A549 (cell line): ENCODE results near the gene IRF5. TPM values are rescaled to one million over a fixed set of nuclear protein-coding genes. Genes with fewer than 3 reads are reported as not detected.

Experiments
- ATAC-seq, 2 experiments: fragments of 200-7000 bp in 1 of 2; fragments of >200 bp in 1 of 2; cut with Nextera tagmentation in 1 of 2; cut with Tn5 transposase in 1 of 2; 3 replicates each; pipeline versions ENCODE4 v1.8.0 to v1.9.1; 2018 to 2020; ENCODE audit warnings: mild to moderate bottlenecking in 1 of 2, moderate library complexity in 1 of 2
- CTCF ChIA-PET: fragments of 300-600 bp; sonication (Branson Sonifier 250); formaldehyde crosslinking; extraction: SDS; loops from one replicate; lab custom pipeline; 2021; ENCODE audit warnings: antibody characterized with exemption, inconsistent platforms; lab: Yijun Ruan, JAX
- POLR2A ChIA-PET: fragments of 350-600 bp; formaldehyde crosslinking; extraction: SDS; loops from one replicate; lab custom pipeline; 2021; ENCODE audit warnings: antibody characterized with exemption, inconsistent platforms; lab: Yijun Ruan, JAX
- DNase-seq, 2 experiments: peaks; one replicate each; pipeline versions ENCODE4 v3.0.0 to v3.0.0-alpha.2; 2011 to 2016; ENCODE audit warnings: low read depth in 1 of 2, low spot score in 1 of 2
- FAIRE-seq: peaks from 2 replicates; lab custom pipeline; 2011; peaks lifted over from hg19 to GRCh38; lab: Jason Lieb, UNC
- H3K27ac ChIP-seq, 2 experiments: fragments of >200 bp; sonication (Bioruptor Twin); formaldehyde crosslinking; 3 replicates each; pipeline ENCODE4 v1.5.1; 2016 to 2017
- H3K4me1 ChIP-seq: fragments of >200 bp; sonication (Bioruptor Twin); formaldehyde crosslinking; 3 replicates; pipeline ENCODE4 v1.6.1; 2016
- H3K4me2 ChIP-seq: fragments of >200 bp; sonication (Bioruptor Twin); formaldehyde crosslinking; 3 replicates; pipeline ENCODE4 v1.6.1; 2016
- H3K4me3 ChIP-seq: fragments of >200 bp; sonication (Bioruptor Twin); formaldehyde crosslinking; 3 replicates; pipeline ENCODE4 v1.5.1; 2016
- H3K9me3 ChIP-seq: fragments of >200 bp; sonication (Bioruptor Twin); formaldehyde crosslinking; 3 replicates; pipeline ENCODE4 v1.6.1; 2016
- BHLHE40 ChIP-seq: IDR thresholded peaks from 2 replicates; pipeline ENCODE4 v1.6.1; 2012; ENCODE audit warnings: low read depth, low read length, inconsistent platforms
- CBX8 ChIP-seq: fragments of 200-600 bp; sonication (generic); IDR thresholded peaks from 2 replicates; pipeline ENCODE4 v1.6.1; 2016
- CEBPB ChIP-seq, 2 experiments: fragments of >200 bp in 1 of 2; sonication (Bioruptor Twin) in 1 of 2; formaldehyde crosslinking in 1 of 2; IDR thresholded peaks; 2 replicates each; pipeline ENCODE4 v1.6.1; 2012 to 2016
- CHD2 ChIP-seq: fragments of 150-350 bp; IDR thresholded peaks from 2 replicates; pipeline ENCODE4 v1.6.1; 2014; ENCODE audit warnings: low read length; ENCODE audit not compliant: partially characterized antibody
- FOSB ChIP-seq: fragments of 250-450 bp; sonication (Bioruptor Pico); IDR thresholded peaks from 2 replicates; pipeline ENCODE4 v1.5.0; 2020; ENCODE audit warnings: mild to moderate bottlenecking, moderate library complexity
- FOSL2 ChIP-seq, 2 experiments: fragments of 450-650 bp in 1 of 2; fragments of >200 bp in 1 of 2; sonication (Bioruptor Twin) in 1 of 2; formaldehyde crosslinking; IDR thresholded peaks; 2 replicates each; pipeline versions ENCODE4 v1.5.0 to v1.6.1; 2016 to 2020; ENCODE audit warnings: mild to moderate bottlenecking in 1 of 2, moderate library complexity in 1 of 2
- FOXS1 ChIP-seq: fragments of 250-450 bp; sonication (Bioruptor Pico); IDR thresholded peaks from 2 replicates; pipeline ENCODE4 v1.5.0; 2020; ENCODE audit warnings: mild to moderate bottlenecking, moderate library complexity
- HES2 ChIP-seq: fragments of >200 bp; sonication (Bioruptor Twin); formaldehyde crosslinking; IDR thresholded peaks from 2 replicates; pipeline ENCODE4 v1.6.1; 2016
- HOXA7 ChIP-seq: fragments of 250-450 bp; sonication (Bioruptor Pico); IDR thresholded peaks from 2 replicates; pipeline ENCODE4 v1.5.0; 2020; ENCODE audit warnings: mild to moderate bottlenecking, moderate library complexity
- HOXB13 ChIP-seq: fragments of 250-450 bp; sonication (Bioruptor Pico); IDR thresholded peaks from 2 replicates; pipeline ENCODE4 v1.5.0; 2020; ENCODE audit warnings: low read depth, mild to moderate bottlenecking, moderate library complexity
- HOXB5 ChIP-seq: fragments of 250-450 bp; sonication (Bioruptor Pico); IDR thresholded peaks from 2 replicates; pipeline ENCODE4 v1.5.0; 2020; ENCODE audit warnings: mild to moderate bottlenecking, moderate library complexity
- KDM1A ChIP-seq: fragments of 200-600 bp; sonication (generic); IDR thresholded peaks from 2 replicates; pipeline ENCODE4 v1.6.1; 2016; ENCODE audit warnings: low read depth, mild to moderate bottlenecking
- MAZ ChIP-seq: fragments of 150-350 bp; IDR thresholded peaks from 2 replicates; pipeline ENCODE4 v1.6.1; 2014; ENCODE audit warnings: antibody characterized with exemption, low read depth, low read length, borderline replicate concordance
- MYC ChIP-seq: IDR thresholded peaks from 2 replicates; pipeline ENCODE4 v1.6.1; 2012; ENCODE audit warnings: mild to moderate bottlenecking, inconsistent platforms, low read length, improper control_type of control experiment, borderline replicate concordance
- PHF8 ChIP-seq: fragments of 200-600 bp; sonication (generic); IDR thresholded peaks from 2 replicates; pipeline ENCODE4 v1.6.1; 2016; ENCODE audit warnings: low read depth, mild to moderate bottlenecking, antibody characterized with exemption, moderate library complexity, borderline replicate concordance
- RCOR1 ChIP-seq: fragments of 150-350 bp; IDR thresholded peaks from 2 replicates; pipeline ENCODE4 v1.6.1; 2014; ENCODE audit warnings: antibody characterized with exemption, low read length, low read depth
- REST ChIP-seq: fragments of 200-600 bp; sonication (generic); IDR thresholded peaks from 2 replicates; pipeline ENCODE4 v1.6.1; 2016; ENCODE audit warnings: antibody characterized with exemption, mild to moderate bottlenecking, moderate library complexity
- RFX5 ChIP-seq: fragments of 450-650 bp; IDR thresholded peaks from 2 replicates; pipeline ENCODE4 v1.7.1; 2014; ENCODE audit warnings: antibody characterized with exemption, mild to moderate bottlenecking, moderate library complexity
- RNF2 ChIP-seq: fragments of 200-600 bp; sonication (generic); IDR thresholded peaks from 2 replicates; pipeline ENCODE4 v1.6.1; 2016; ENCODE audit warnings: low read depth, mild to moderate bottlenecking, antibody characterized with exemption, moderate library complexity, borderline replicate concordance
- SMC3 ChIP-seq: fragments of >200 bp; sonication (Bioruptor Twin); formaldehyde crosslinking; IDR thresholded peaks from 3 replicates; pipeline ENCODE4 v1.6.1; 2018; ENCODE audit warnings: inconsistent platforms
- ZC3H11A ChIP-seq: fragments of 450-650 bp; IDR thresholded peaks from 2 replicates; pipeline ENCODE4 v1.6.1; 2014; ENCODE audit warnings: antibody characterized with exemption, mild to moderate bottlenecking
- WGBS: methylation state at CpG from one replicate; pipeline ENCODE4 v1.1.6; 2017; ENCODE audit errors: missing lambda C conversion rate; 5-methylcytosine and 5-hydroxymethylcytosine counted together
- polyA plus RNA-seq, 4 experiments: library from polyadenylated mRNA; depleted of rRNA in 3 of 4; stranded (reverse); fragments of >200 nt; fragmentation: RNase III in 1 of 4; extraction: RNeasy Plus Mini Kit Qiagen cat#74134 plus additional on column Dnase treatment in 1 of 4; gene quantifications; 2 replicates in 3 of 4; 3 replicates in 1 of 4; pipeline ENCODE4 v1.2.3, GENCODE V29; 2011 to 2017
- TF ChIP-seq, protein P1 (sequence below): fragments of 250-450 bp; sonication (Bioruptor Pico); IDR thresholded peaks from 2 replicates; pipeline ENCODE4 v1.5.0; 2021; ENCODE audit warnings: mild to moderate bottlenecking, moderate library complexity, borderline replicate concordance
- TF ChIP-seq, protein P2 (sequence below): IDR thresholded peaks from 2 replicates; pipeline ENCODE4 v1.6.1; 2012; ENCODE audit warnings: low read depth, borderline replicate concordance
- TF ChIP-seq, protein P3 (sequence below): IDR thresholded peaks from 2 replicates; pipeline ENCODE4 v1.6.1; 2012

IRF5 gene
- polyA plus RNA-seq, 2 of the 4 experiments (the other 2 are of a cell fraction), result 5.5 to 8.7 TPM

GRCh38 chr7:128895320-128895719, 42.4 kb upstream of the IRF5 start:
- CTCF ChIA-PET, result interaction anchor here (1.1 to 3.0 kb wide), 2 partner anchors 10 to 12 kb away, joined by 3 to 11 read pairs; no protein-coding TSS in a partner anchor
- POLR2A ChIA-PET, result no interaction called here
- DNase-seq (no peak), FAIRE-seq (no peak), ATAC-seq (no peak)
- no peak overlapping the region for H3K27ac ChIP-seq
- TF ChIP-seq RCOR1 (no peak), CHD2 (no peak), RNF2 (no peak), PHF8 (no peak), FOSL2 (IDR thresholded peaks at IDR 0.05) (no peak), FOSL2 (CRISPR knock-in tag; IDR thresholded peaks at IDR 0.05) (no peak), ZC3H11A (no peak), HOXB13 (CRISPR knock-in tag) (no peak), BHLHE40 (no peak), FOXS1 (CRISPR knock-in tag) (no peak)
- TF ChIP-seq, protein P1, sequence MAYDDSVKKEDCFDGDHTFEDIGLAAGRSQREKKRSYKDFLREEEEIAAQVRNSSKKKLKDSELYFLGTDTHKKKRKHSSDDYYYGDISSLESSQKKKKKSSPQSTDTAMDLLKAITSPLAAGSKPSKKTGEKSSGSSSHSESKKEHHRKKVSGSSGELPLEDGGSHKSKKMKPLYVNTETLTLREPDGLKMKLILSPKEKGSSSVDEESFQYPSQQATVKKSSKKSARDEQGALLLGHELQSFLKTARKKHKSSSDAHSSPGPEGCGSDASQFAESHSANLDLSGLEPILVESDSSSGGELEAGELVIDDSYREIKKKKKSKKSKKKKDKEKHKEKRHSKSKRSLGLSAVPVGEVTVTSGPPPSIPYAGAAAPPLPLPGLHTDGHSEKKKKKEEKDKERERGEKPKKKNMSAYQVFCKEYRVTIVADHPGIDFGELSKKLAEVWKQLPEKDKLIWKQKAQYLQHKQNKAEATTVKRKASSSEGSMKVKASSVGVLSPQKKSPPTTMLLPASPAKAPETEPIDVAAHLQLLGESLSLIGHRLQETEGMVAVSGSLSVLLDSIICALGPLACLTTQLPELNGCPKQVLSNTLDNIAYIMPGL, result no peak
- TF ChIP-seq, protein P2, sequence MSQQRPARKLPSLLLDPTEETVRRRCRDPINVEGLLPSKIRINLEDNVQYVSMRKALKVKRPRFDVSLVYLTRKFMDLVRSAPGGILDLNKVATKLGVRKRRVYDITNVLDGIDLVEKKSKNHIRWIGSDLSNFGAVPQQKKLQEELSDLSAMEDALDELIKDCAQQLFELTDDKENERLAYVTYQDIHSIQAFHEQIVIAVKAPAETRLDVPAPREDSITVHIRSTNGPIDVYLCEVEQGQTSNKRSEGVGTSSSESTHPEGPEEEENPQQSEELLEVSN, result no peak
- H3K4me2 ChIP-seq, result no peak overlapping the region
- WGBS, result 59% methylated on average over 3 of the region's 3 CpGs
- H3K4me3 ChIP-seq, result no peak overlapping the region
- H3K9me3 ChIP-seq, result no peaks in the 10 kb centered on the region
- H3K4me1 ChIP-seq, result peaks cover 4% of the 10 kb centered on the region; the same call in 1 of the 3 replicates

DNA sequence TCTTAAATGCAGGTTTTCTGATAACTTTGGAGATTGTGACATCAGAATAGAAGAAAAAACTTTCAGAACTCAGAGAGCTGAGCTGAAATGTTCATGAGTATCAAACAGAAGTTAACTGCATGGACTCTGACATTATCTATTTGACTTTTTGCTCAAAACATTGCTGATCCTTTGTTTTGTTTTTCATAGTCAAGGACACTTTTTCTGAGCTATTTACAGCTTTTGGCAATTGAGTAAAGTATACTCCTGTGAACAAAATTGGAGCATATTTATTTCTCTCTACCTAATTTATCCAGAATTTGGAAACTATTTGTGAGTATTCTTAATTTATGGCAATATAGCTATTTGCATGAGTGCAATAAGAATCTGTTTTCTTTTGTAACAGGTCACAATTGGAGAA, 38.3 kb upstream of the IRF5 start:
- peaks cover 19% of the 10 kb centered on the region; the same call in 2 of the 3 replicates for H3K4me1 ChIP-seq
- no peak for DNase-seq
- H3K4me2 ChIP-seq, result no peak overlapping the region
- H3K27ac ChIP-seq, result no peak overlapping the region
- no peak for TF ChIP-seq RNF2
- TF ChIP-seq CBX8, result no peak
- no peak for TF ChIP-seq KDM1A
- no peak for TF ChIP-seq FOXS1 (CRISPR knock-in tag)
- TF ChIP-seq PHF8, result no peak
- TF ChIP-seq HOXB5 (CRISPR knock-in tag), result no peak
- no peak for TF ChIP-seq RFX5
- TF ChIP-seq MYC, result no peak
- no peak for TF ChIP-seq HES2
- TF ChIP-seq CEBPB (IDR thresholded peaks at IDR 0.05), result no peak
- TF ChIP-seq, protein P3, sequence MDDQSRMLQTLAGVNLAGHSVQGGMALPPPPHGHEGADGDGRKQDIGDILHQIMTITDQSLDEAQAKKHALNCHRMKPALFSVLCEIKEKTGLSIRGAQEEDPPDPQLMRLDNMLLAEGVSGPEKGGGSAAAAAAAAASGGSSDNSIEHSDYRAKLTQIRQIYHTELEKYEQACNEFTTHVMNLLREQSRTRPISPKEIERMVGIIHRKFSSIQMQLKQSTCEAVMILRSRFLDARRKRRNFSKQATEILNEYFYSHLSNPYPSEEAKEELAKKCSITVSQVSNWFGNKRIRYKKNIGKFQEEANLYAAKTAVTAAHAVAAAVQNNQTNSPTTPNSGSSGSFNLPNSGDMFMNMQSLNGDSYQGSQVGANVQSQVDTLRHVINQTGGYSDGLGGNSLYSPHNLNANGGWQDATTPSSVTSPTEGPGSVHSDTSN, result no peak
- TF ChIP-seq REST, result no peak
- no peak for TF ChIP-seq MAZ
- TF ChIP-seq SMC3, result no peak
- TF ChIP-seq HOXA7 (CRISPR knock-in tag), result no peak
- no peak for TF ChIP-seq FOSB (CRISPR knock-in tag)
- TF ChIP-seq BHLHE40, result no peak
- no peak for TF ChIP-seq RCOR1
- H3K9me3 ChIP-seq, result no peaks in the 10 kb centered on the region
- FAIRE-seq, result no peak
- ChIA-PET POLR2A (no interaction called here), CTCF (interaction anchor here (1.1 to 3.5 kb wide), 6 partner anchors 12 to 265 kb away, joined by 3 to 15 read pairs (median 4); no protein-coding TSS in a partner anchor)
- no peak overlapping the region for H3K4me3 ChIP-seq
- ATAC-seq, result no peak
